ENCODE results near the gene LRBA. TPM values are rescaled to one million over a fixed set of nuclear protein-coding genes. Genes with fewer than 3 reads are reported as not detected.
A peak's percentile ranks its signal among the peaks of the same experiment; 100 is the strongest.

The LRBA gene
- total and polyA plus RNA-seq, 4 donors = 11.8 to 149 (median 34.2) TPM

GRCh38 chr4:151022586-151022985, 7.5 kb upstream of the LRBA start:
- no peak for DNase-seq

GRCh38 chr4:151021637-151022334, 6.7 kb upstream of the LRBA start:
- ATAC-seq (ENCODE audit: insufficient read depth, low FRiP score) (no peak), DNase-seq (no peak)
- TF ChIP-seq CTCF (IDR thresholded peaks at IDR 0.05; ENCODE audit: control extremely low read depth, extremely low read depth) = no peak
- H3K4me3 ChIP-seq = no peak overlapping the region
- no peaks in the 10 kb centered on the region for H3K27me3 ChIP-seq (ENCODE audit: control insufficient read depth in 3 of 3, insufficient read depth in 3 of 3, low read length in 2 of 3)
- no peaks in the 10 kb centered on the region for H3K36me3 ChIP-seq (ENCODE audit: control insufficient read depth in 4 of 4, insufficient read depth in 4 of 4, low read length in 4 of 4)
- no peaks in the 10 kb centered on the region for H3K9me3 ChIP-seq (ENCODE audit: control insufficient read depth in 4 of 4, insufficient read depth in 3 of 4, low read length in 3 of 4)
- no peak overlapping the region for H3K27ac ChIP-seq (ENCODE audit: low read depth in 1 of 2, low read length in 1 of 2)
- H3K4me1 ChIP-seq (ENCODE audit: control insufficient read depth in 5 of 5, insufficient read depth in 5 of 5, low read length in 5 of 5) = no peaks in the 10 kb centered on the region
- 96 to 97% methylated on average over 1 of the region's 1 CpG for WGBS, 2 donors
- H3K9ac ChIP-seq (ENCODE audit: insufficient read depth in 1 of 2, low read length in 2 of 2) = no peak overlapping the region

More at GRCh38 chr4:151022586-151022985, 7.5 kb upstream of the LRBA start:
- H3K4me1 ChIP-seq (ENCODE audit: control insufficient read depth in 5 of 5, insufficient read depth in 5 of 5, low read length in 5 of 5) = no peaks in the 10 kb centered on the region
- no peaks in the 10 kb centered on the region for H3K27me3 ChIP-seq (ENCODE audit: control insufficient read depth in 3 of 3, insufficient read depth in 3 of 3, low read length in 2 of 3)
- no peak overlapping the region for H3K27ac ChIP-seq (ENCODE audit: low read depth in 1 of 2, low read length in 1 of 2)
- WGBS, 2 donors = 89 to 90% methylated on average over 2 of the region's 2 CpGs
- no peaks in the 10 kb centered on the region for H3K36me3 ChIP-seq (ENCODE audit: control insufficient read depth in 4 of 4, insufficient read depth in 4 of 4, low read length in 4 of 4)
- no peaks in the 10 kb centered on the region for H3K9me3 ChIP-seq (ENCODE audit: control insufficient read depth in 4 of 4, insufficient read depth in 3 of 4, low read length in 3 of 4)
- no peak for ATAC-seq (ENCODE audit: insufficient read depth, low FRiP score)
- no peak for TF ChIP-seq CTCF (IDR thresholded peaks at IDR 0.05; ENCODE audit: control extremely low read depth, extremely low read depth)
- no peak overlapping the region for H3K9ac ChIP-seq (ENCODE audit: insufficient read depth in 1 of 2, low read length in 2 of 2)
- H3K4me3 ChIP-seq = no peak overlapping the region

GRCh38 chr4:151015459-151016347, 619 bp upstream of the LRBA start:
- WGBS, 2 donors = 0 to 1% methylated on average over 74 to 87 of the region's 87 CpGs
- H3K9me3 ChIP-seq (ENCODE audit: control insufficient read depth in 4 of 4, insufficient read depth in 3 of 4, low read length in 3 of 4) = no peaks in the 10 kb centered on the region
- H3K27me3 ChIP-seq (ENCODE audit: control insufficient read depth in 3 of 3, insufficient read depth in 3 of 3, low read length in 2 of 3) = no peaks in the 10 kb centered on the region
- peak overlapping the region; percentile 91 for H3K4me3 ChIP-seq
- H3K36me3 ChIP-seq (ENCODE audit: control insufficient read depth in 4 of 4, insufficient read depth in 4 of 4, low read length in 4 of 4) = peaks cover 0 to 7% (median 0%) of the 10 kb centered on the region in 4 donors
- H3K4me1 ChIP-seq (ENCODE audit: control insufficient read depth in 5 of 5, insufficient read depth in 5 of 5, low read length in 5 of 5) = peaks cover 0 to 20% (median 1%) of the 10 kb centered on the region in 5 donors
- peak; percentile 96 for ATAC-seq (ENCODE audit: insufficient read depth, low FRiP score)
- peak; percentile 85 to 93 (median 87) for DNase-seq
- peak overlapping the region; percentile 79 to 92 for H3K27ac ChIP-seq (ENCODE audit: low read depth in 1 of 2, low read length in 1 of 2)
- H3K9ac ChIP-seq (ENCODE audit: insufficient read depth in 1 of 2, low read length in 2 of 2) = peak overlapping the region; percentile 91 to 98
- TF ChIP-seq CTCF (IDR thresholded peaks at IDR 0.05; ENCODE audit: control extremely low read depth, extremely low read depth) = no peak
